DLD1 (cell line): ENCODE measurements around the gene CASKIN2.

ENCODE experiments used
- in situ Hi-C: cut with HindIII; loops from 2 replicates; pipeline ENCODE4 v1.10.0; 2017; ENCODE audit warnings: low sequenced_read_pairs

The CASKIN2 gene

GRCh38 chr17:75547091-75547490 lies 31.8 kb upstream of the CASKIN2 start:
- in situ Hi-C loops, result no loop called here

GRCh38 chr17:75546181-75546580 lies 30.8 kb upstream of the CASKIN2 start:
- in situ Hi-C loops, result no loop called here

DNA sequence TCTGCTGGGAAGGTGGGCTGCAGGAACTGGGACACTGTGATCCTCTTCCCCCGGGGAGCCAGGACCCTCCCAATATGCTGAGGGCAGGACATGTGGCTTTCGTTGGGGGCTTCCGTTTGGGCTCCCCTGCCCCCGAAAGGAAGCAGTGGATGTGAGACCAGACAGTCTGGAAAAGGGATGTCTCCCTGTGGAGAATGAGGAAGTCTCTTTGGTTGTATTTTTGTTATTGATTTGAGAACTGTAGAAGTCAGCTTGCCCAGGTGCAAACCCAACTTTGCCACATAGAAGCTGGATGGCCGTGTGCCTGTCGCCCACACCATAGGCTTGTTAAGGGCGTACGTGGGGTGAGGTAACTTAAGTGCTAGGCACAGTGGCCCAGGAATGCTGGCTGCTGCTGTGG lies 28.9 kb upstream of the CASKIN2 start:
- in situ Hi-C loops, result no loop called here

DNA sequence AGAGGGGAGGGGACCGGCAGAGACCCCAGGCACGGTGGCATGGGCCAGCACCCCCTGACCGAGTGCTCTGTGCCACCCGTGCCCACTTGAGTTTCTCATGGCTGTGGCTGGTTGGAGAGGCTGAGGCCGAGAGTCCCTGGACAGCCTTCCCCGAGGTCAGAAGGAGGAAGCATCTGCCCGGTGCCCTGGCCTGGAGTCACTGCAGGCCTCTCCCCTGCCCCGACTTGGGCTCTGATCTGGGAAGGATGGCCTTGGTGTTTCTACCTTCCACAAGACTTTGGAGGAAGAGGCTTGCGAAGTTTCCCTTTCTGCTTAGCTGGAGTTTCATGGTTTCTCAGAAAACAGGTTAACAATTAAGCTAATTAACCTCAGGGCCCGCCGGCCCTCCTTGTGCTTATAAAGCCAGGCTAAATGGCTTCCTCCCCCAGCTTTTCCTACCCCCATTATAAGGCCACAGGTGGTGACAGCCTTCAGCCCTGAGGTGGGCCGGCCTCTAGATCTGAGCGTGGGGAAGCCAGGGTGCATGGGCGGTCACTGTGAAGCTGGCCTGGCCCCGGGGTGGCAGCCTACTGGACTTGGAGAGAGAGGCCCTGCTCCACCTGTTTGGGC lies 27.5 kb upstream of the CASKIN2 start:
- in situ Hi-C loops, result no loop called here

GRCh38 chr17:75542229-75542628 lies 26.9 kb upstream of the CASKIN2 start:
- in situ Hi-C loops, result no loop called here

DNA sequence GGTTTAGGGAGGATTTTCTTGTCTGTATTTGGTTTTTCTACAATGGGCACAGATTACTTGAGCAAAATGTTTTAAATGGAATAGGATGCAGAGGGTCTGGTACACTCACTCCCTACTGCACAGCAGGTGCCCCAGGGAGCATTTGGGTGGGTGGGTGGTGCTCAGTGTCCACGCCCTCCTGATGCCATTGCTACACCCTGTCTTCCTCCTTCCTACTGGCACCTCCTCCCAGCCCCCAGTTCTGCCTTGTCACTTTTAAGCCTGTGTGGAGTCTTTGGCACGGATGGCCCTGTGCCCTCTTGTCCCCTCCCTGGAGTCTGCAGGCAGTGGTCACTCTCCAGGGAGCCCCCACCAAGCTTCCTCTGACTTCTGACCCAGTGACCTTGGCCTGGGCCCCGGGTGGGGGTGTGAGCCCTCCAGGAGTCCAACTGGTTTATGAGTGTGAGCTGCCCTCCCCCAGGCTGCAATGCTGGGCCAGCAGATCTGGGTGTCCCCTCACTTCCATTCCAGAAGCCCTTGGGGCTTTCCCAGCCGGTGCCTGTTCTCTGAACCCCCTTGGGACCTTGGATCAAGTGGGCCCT lies 25.7 kb upstream of the CASKIN2 start:
- in situ Hi-C loops, result no loop called here

DNA sequence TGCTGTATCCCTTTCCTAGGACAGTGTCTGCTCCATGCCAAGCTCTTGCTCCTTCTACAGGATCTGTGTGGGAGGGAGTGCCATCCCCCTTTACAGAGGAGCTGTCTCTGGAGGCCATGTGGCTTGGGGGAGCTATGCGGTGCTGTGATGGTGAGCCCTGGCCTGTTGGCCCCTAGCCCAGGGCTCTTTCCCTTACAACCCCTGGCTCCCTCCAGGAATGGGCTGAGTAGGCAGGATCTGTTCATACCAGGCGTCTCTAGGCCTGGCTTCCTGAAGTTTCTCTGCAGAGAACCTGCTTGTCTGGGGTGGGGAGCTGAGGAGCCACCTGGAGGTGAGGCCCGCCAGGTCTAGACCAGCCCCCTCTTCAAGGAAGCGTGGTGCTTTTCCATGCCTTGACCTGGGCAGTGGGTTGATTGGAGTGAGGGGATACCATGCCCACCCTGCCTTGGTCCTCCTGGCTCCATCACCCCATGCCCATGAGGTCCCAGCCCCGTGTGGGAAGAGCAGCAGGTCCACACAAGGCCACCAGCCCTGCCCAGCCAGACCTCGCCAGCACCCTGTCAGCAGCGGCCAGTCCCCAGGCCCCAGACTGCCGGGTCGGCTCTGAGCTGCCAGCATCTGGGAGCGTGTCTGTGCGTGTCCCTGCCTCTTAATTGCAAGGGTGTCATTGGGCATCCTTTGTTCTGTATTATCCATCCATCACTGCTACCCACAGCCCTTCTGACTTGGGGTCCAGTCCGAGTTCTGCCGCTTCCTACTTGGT lies 24.8 kb upstream of the CASKIN2 start:
- in situ Hi-C loops, result no loop called here

- in situ Hi-C loops, result no loop called here
Measured at GRCh38 chr17:75536366-75536765, 21.0 kb upstream of the CASKIN2 start.

DNA sequence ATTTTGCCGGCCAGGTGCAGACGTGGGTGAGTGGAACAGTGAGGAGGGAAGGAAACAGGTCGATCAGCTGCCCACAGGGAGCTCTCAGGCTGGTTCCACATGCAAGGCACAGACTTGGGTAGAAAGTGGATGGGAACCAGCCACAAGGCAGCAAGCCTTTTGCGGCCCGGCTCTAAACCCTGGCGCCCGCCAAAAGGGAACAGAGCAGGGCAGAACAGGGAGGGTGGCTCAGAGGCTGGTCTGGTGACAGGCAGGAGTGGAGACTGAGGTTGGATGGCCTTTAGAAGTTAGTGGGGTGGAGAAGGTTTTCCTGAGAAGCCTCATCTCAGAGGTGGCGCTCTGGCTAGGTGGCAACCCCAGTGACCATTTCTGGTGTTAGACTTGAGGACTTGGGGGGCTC lies 20.5 kb upstream of the CASKIN2 start:
- in situ Hi-C loops, result no loop called here

DNA sequence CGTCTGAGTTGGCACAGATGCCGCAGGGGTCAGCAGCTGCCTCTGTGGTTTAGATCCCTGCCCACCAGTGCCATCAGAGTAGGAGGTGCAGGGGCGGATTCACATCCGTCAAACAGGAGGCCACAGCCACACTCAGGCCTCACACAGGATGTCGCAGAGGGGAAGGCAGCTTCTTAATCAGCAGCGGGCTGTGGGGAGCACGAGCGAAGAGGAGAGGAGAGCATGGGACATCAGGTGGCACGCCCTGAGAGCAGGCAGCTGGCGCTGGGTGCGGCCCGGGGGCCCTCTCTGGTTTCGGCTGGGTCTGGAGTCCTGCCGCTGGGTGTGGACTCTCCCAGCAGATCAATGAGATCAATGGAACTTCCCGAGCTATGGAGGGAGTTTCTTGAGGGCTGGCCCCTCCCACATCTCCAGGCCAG lies 19.8 kb upstream of the CASKIN2 start:
- in situ Hi-C loops, result no loop called here

DNA sequence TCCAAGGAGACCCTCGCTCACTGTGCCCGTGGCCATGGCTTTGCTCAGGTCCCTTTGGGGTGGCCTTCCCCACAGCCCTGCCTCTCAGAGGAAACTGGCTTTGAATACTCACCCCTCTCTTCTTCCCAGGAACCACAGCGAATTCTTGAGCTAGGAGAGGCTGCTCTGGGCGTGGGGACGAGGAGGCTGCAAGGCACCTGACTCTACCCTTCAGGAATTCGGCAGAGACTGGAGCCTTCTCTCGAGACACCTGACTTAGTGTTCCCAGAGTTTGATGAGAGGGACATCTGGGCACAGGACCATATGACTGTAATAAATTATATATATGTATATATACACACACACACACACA lies 16.4 kb upstream of the CASKIN2 start:
- in situ Hi-C loops, result no loop called here

- in situ Hi-C loops, result no loop called here
Measured at GRCh38 chr17:75530837-75531720, 15.7 kb upstream of the CASKIN2 start.

- in situ Hi-C loops, result no loop called here
Measured at GRCh38 chr17:75526555-75527270, 11.4 kb upstream of the CASKIN2 start.

- in situ Hi-C loops, result no loop called here
Measured at GRCh38 chr17:75525806-75526554, 10.6 kb upstream of the CASKIN2 start.

- in situ Hi-C loops, result no loop called here
Measured at GRCh38 chr17:75524970-75525805, 9.9 kb upstream of the CASKIN2 start, which contains the start of gene LLGL2. TSS of gene LLGL2 (plus strand) at chr17:75525697. CDS start at chr17:75543427, 17,730 bp downstream.

DNA sequence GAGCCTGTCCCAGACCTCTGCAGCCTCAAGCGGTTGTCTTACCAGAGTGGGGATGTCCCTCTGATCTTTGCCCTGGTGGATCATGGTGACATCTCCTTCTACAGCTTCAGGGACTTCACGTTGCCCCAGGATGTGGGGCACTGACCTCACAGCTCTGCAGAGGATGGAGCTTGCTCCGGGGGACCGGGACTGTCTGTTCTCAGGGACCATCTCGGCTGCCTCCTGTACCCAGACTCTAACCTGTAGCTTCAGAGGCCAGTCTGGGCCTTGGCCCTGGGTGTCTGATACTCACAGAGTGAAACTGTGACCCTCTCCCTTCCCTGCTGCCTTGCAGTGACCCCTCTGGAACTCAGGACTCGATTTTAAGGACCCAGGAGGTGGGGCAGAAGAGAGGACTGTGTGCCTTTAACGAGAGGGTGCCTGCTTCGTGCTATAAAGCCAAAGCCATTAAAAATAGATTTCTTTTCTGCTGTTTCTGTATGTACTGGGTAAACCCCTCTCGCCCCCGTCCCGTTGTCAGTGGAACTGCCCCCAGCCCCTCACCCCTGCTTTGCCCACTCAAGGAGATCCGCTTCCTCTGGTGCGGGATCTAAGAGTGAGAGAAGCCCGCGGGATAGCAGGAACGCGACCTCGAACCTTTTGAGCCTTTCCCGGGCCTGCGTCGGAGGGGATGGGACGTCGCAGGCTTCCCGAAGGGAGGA lies 9.1 kb upstream of the CASKIN2 start:
- in situ Hi-C loops, result no loop called here

DNA sequence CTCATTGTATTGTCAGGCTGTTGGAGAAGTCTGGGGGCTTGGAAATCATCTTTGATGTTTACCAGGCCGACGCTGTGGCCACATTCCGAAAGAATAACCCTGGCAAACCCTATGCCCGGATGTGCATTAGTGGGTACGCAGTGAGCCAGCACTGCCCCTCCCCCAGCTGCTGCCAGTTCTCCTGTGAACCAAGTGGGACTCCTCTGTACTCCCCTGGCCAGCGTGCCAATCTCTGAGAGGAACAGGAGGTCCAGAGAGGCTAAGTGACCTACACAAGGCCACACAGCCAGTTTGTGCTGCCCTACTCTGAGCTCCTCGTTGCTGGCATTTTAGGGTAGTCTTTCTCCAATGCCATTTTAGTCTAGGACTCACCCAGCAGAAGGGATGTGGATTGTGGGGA lies 8.3 kb upstream of the CASKIN2 start:
- in situ Hi-C loops, result no loop called here

GRCh38 chr17:75521951-75522727 lies 6.8 kb upstream of the CASKIN2 start:
- in situ Hi-C loops, result no loop called here
